A673 (cell line): ENCODE results near the gene PLEKHH1. TPM values are rescaled to one million over a fixed set of nuclear protein-coding genes. Genes with fewer than 3 reads are reported as not detected.

Source experiments
- BruUV-seq: library from RNA; stranded (reverse); fragments of 400-500 nt; replicated peaks from 2 replicates; lab custom pipeline; 2021; lab: Mats Ljungman, UMichigan
- CTCF ChIA-PET: fragments of 300-600 bp; sonication (Branson Sonifier 250); formaldehyde crosslinking; loops from one replicate; lab custom pipeline; 2022; ENCODE audit warnings: antibody characterized with exemption; lab: Charles Lee
- POLR2A ChIA-PET: fragments of 300-600 bp; sonication (Branson Sonifier 250); formaldehyde crosslinking; loops from one replicate; lab custom pipeline; 2022; ENCODE audit warnings: antibody characterized with exemption; ENCODE audit not compliant: low non-redundant PET; lab: Charles Lee
- DNase-seq: peaks from one replicate; pipeline ENCODE4 v3.0.0-alpha.2; 2015; ENCODE audit warnings: low spot score
- H3K27ac ChIP-seq: fragments of 200-600 bp; sonication (generic); 2 replicates; pipeline ENCODE4 v1.5.1; 2016; ENCODE audit warnings: mixed run types, low read depth, mild to moderate bottlenecking, mixed read lengths, antibody characterized with exemption, low read length; ENCODE audit not compliant: poor library complexity, severe bottlenecking
- H3K27me3 ChIP-seq: fragments of 200-600 bp; sonication (generic); replicated peaks from 2 replicates; pipeline ENCODE4 v1.6.1; 2017; ENCODE audit warnings: mixed run types, low read depth, mild to moderate bottlenecking, mixed read lengths, antibody characterized with exemption, low read length; ENCODE audit not compliant: insufficient read depth, poor library complexity
- H3K36me3 ChIP-seq: fragments of 200-600 bp; sonication (generic); 2 replicates; pipeline ENCODE4 v1.6.1; 2016; ENCODE audit warnings: mixed run types, mild to moderate bottlenecking, mixed read lengths, antibody characterized with exemption, low read length; ENCODE audit not compliant: insufficient read depth, poor library complexity, severe bottlenecking
- H3K4me1 ChIP-seq: fragments of 200-600 bp; sonication (generic); 2 replicates; pipeline ENCODE4 v1.6.1; 2017; ENCODE audit warnings: mixed run types, mild to moderate bottlenecking, mixed read lengths, antibody characterized with exemption, low read length; ENCODE audit not compliant: insufficient read depth, poor library complexity, severe bottlenecking
- H3K4me3 ChIP-seq: fragments of 200-600 bp; sonication (generic); 2 replicates; pipeline ENCODE4 v1.5.1; 2016; ENCODE audit warnings: low read depth, mixed run types, mild to moderate bottlenecking, mixed read lengths, low read length; ENCODE audit not compliant: poor library complexity, severe bottlenecking
- H3K9me3 ChIP-seq: fragments of 200-600 bp; sonication (generic); 2 replicates; pipeline ENCODE4 v1.6.1; 2016; ENCODE audit warnings: mixed run types, low read depth, mild to moderate bottlenecking, mixed read lengths, antibody characterized with exemption, low read length; ENCODE audit not compliant: poor library complexity, severe bottlenecking
- CTCF ChIP-seq: fragments of 300-800, 200-600 bp; sonication (generic); conservative IDR thresholded peaks from 2 replicates; pipeline ENCODE4 v1.5.1; 2017; ENCODE audit warnings: low read depth, mild to moderate bottlenecking, antibody characterized with exemption, low read length, moderate library complexity, mixed read lengths
- EZH2 ChIP-seq: fragments of 200-600 bp; sonication (generic); IDR thresholded peaks from 2 replicates; pipeline ENCODE4 v1.6.1; 2017; ENCODE audit warnings: borderline replicate concordance, low read depth, mild to moderate bottlenecking, mixed read lengths, antibody characterized with exemption, low read length; ENCODE audit not compliant: poor library complexity, severe bottlenecking
- intact Hi-C: fragments of 100-400 bp; cut with micrococcal nuclease; formaldehyde crosslinking; loops from one replicate; pipeline ENCODE4 v1.10.0; 2022; ENCODE audit not compliant: unreplicated experiment
- total RNA-seq: library from RNA; stranded (reverse); gene quantifications from 2 replicates; pipeline ENCODE4 v1.2.3, GENCODE V29; 2021

The PLEKHH1 gene
- total RNA-seq, 1 experiment from 2014 or later: 8.9 TPM

GRCh38 chr14:67544590-67544989, 11.5 kb downstream of the PLEKHH1 start:
- no TSS peak for BruUV-seq
- H3K36me3 ChIP-seq: no peaks in the 10 kb centered on the region
- ChIA-PET POLR2A (no interaction called here), CTCF (no interaction called here)
- no peak overlapping the region for H3K4me3 ChIP-seq
- no peaks in the 10 kb centered on the region for H3K4me1 ChIP-seq
- intact Hi-C loops: no loop called here
- no peak for DNase-seq
- no peaks in the 10 kb centered on the region for H3K9me3 ChIP-seq
- TF ChIP-seq EZH2 (no peak), CTCF (no peak)
- H3K27ac ChIP-seq: no peak overlapping the region
- no peaks in the 10 kb centered on the region for H3K27me3 ChIP-seq

- POLR2A ChIA-PET: no interaction called here
- CTCF ChIA-PET: no interaction called here
- Histone ChIP-seq H3K36me3 (no peaks in the 10 kb centered on the region), H3K27ac (no peak overlapping the region), H3K9me3 (no peaks in the 10 kb centered on the region), H3K4me3 (no peak overlapping the region), H3K27me3 (no peaks in the 10 kb centered on the region), H3K4me1 (no peaks in the 10 kb centered on the region)
- no peak for TF ChIP-seq EZH2
- TF ChIP-seq CTCF: no peak
- no TSS peak for BruUV-seq
- intact Hi-C loops: no loop called here
- no peak for DNase-seq
Measured at GRCh38 chr14:67547224-67547780, 14.2 kb downstream of the PLEKHH1 start.

DNA sequence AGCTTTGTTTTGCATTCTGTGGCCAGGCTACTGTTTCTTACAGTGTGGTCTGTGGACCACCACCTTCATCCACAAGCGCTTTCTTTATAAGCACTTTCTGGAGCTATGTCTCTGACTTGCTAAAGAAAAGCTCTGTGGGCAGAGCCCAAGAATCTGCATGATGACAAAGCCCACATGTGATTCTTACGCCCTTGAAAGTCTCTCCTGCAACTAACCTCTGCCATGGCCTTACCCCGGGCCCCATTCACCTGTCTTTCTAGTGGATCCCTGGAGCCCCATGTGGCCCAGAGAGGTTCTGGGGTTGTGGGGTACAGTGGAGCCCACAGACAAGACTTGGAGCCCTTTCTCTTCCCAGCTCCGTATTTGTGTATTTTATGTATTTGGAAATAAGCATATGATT, 16.6 kb downstream of the PLEKHH1 start:
- BruUV-seq: no TSS peak
- H3K9me3 ChIP-seq: no peaks in the 10 kb centered on the region
- CTCF ChIA-PET: interaction anchor here (0.7 kb wide), 1 partner anchor 122 kb away, joined by 5 read pairs; no protein-coding TSS in a partner anchor

More for the DNA sequence above, 16.6 kb downstream of the PLEKHH1 start:
- no peak overlapping the region for H3K4me3 ChIP-seq
- intact Hi-C loops: no loop called here
- no peaks in the 10 kb centered on the region for H3K36me3 ChIP-seq
- TF ChIP-seq CTCF (no peak), EZH2 (no peak)
- no peak for DNase-seq
- POLR2A ChIA-PET: no interaction called here
- H3K27ac ChIP-seq: no peak overlapping the region
- H3K4me1 ChIP-seq: no peaks in the 10 kb centered on the region
- no peaks in the 10 kb centered on the region for H3K27me3 ChIP-seq
